OCI-LY3 (cell line): ENCODE measurements around the gene SPNS3.

ENCODE experiments used
- CTCF ChIP-seq: fragments of 200-600, 300-600 bp; sonication (generic); IDR thresholded peaks from 2 replicates; pipeline ENCODE4 v1.5.1; 2014; ENCODE audit warnings: antibody characterized with exemption, low read length, low read depth
- EZH2phosphoT487 ChIP-seq: fragments of 200-600 bp; shearing (Covaris generic); IDR thresholded peaks from 2 replicates; pipeline ENCODE4 v1.6.1; 2018; ENCODE audit warnings: antibody characterized with exemption, mixed run types, low read depth

GRCh38 chr17:4503283-4504025, 69.7 kb downstream of the SPNS3 start:
- no peak for TF ChIP-seq CTCF
- TF ChIP-seq EZH2phosphoT487 = no peak
